GM19043 (cell line): ENCODE data around the gene LHX1.

ENCODE experiments used
- ATAC-seq: cut with Tn5 transposase; IDR thresholded peaks from one replicate; pipeline ENCODE4 v1.9.1; 2021; ENCODE audit warnings: low read depth; ENCODE audit not compliant: unreplicated experiment

Gene LHX1

GRCh38 chr17:36921095-36921851 is 16.0 kb upstream of the LHX1 start:
- ATAC-seq, result no peak

GRCh38 chr17:36922175-36922574 is 15.1 kb upstream of the LHX1 start:
- no peak for ATAC-seq

GRCh38 chr17:36923814-36924221 is 13.5 kb upstream of the LHX1 start:
- ATAC-seq, result no peak

GRCh38 chr17:36926226-36926625 is 11.0 kb upstream of the LHX1 start:
- no peak for ATAC-seq

GRCh38 chr17:36926701-36927100 is 10.6 kb upstream of the LHX1 start:
- no peak for ATAC-seq

- ATAC-seq, result no peak
Measured at GRCh38 chr17:36928471-36929345, 8.6 kb upstream of the LHX1 start.

GRCh38 chr17:36929851-36930582 is 7.3 kb upstream of the LHX1 start:
- no peak for ATAC-seq

- no peak for ATAC-seq
Measured at GRCh38 chr17:36930583-36930900, 6.7 kb upstream of the LHX1 start.

- no peak for ATAC-seq
Measured at GRCh38 chr17:36931096-36931696, 6.1 kb upstream of the LHX1 start.

- no peak for ATAC-seq
Measured at GRCh38 chr17:36931697-36932382, 5.4 kb upstream of the LHX1 start.

GRCh38 chr17:36932383-36932693 is 4.9 kb upstream of the LHX1 start:
- ATAC-seq, result no peak

- no peak for ATAC-seq
Measured at GRCh38 chr17:36932694-36933511, 4.4 kb upstream of the LHX1 start.

GRCh38 chr17:36933512-36934143 is 3.6 kb upstream of the LHX1 start:
- ATAC-seq, result no peak

- ATAC-seq, result no peak
Measured at GRCh38 chr17:36934144-36934691, 3.1 kb upstream of the LHX1 start.

- no peak for ATAC-seq
Measured at GRCh38 chr17:36934692-36935630, 2.3 kb upstream of the LHX1 start.

- ATAC-seq, result no peak
Measured at GRCh38 chr17:36935671-36936454, 1.4 kb upstream of the LHX1 start.

- ATAC-seq, result no peak
Measured at GRCh38 chr17:36936455-36937000, 747 bp upstream of the LHX1 start.
